C4-2B (cell line): ENCODE results near the gene CATSPER4.
A peak's percentile ranks its signal among the peaks of the same experiment; 100 is the strongest.

Source experiments
- H3K27ac ChIP-seq: fragments of 450-650 bp; 2 replicates; pipeline ENCODE4 v1.5.1; 2017
- CTCF ChIP-seq: fragments of 450-650 bp; conservative IDR thresholded peaks from 2 replicates; pipeline ENCODE4 v1.5.1; 2017; ENCODE audit warnings: mild to moderate bottlenecking
- ZFX ChIP-seq: fragments of 450-650 bp; IDR thresholded peaks from 2 replicates; pipeline ENCODE4 v1.6.1; 2017

Gene CATSPER4

GRCh38 chr1:26177182-26177684 lies 13.2 kb upstream of the CATSPER4 start, which contains the start of gene CNKSR1:
TSS of gene CNKSR1 (plus strand) at chr1:26177491. CDS start at chr1:26177548, 57 bp downstream.
- peak within 1 kb of the TSS; percentile 64 for H3K27ac ChIP-seq
- TF ChIP-seq ZFX (no peak), CTCF (peak; percentile 40; the same call in 1 of the 2 replicates)

GRCh38 chr1:26180010-26180506 lies 10.3 kb upstream of the CATSPER4 start:
- H3K27ac ChIP-seq: no peak overlapping the region
- no peak for TF ChIP-seq ZFX
- no peak for TF ChIP-seq CTCF

- TF ChIP-seq CTCF (no peak), ZFX (no peak)
- H3K27ac ChIP-seq: no peak overlapping the region
Observed at GRCh38 chr1:26181586-26182382, 8.6 kb upstream of the CATSPER4 start.

- no peak overlapping the region for H3K27ac ChIP-seq
- TF ChIP-seq ZFX: no peak
Observed at GRCh38 chr1:26182383-26182696, 8.1 kb upstream of the CATSPER4 start.

- TF ChIP-seq CTCF (no peak), ZFX (no peak)
- no peak overlapping the region for H3K27ac ChIP-seq
Observed at GRCh38 chr1:26184086-26184485, 6.3 kb upstream of the CATSPER4 start.

- TF ChIP-seq CTCF (no peak), ZFX (no peak)
- no peak overlapping the region for H3K27ac ChIP-seq
Observed at GRCh38 chr1:26184883-26185282, 5.5 kb upstream of the CATSPER4 start.

GRCh38 chr1:26187882-26188281 lies 2.5 kb upstream of the CATSPER4 start:
- TF ChIP-seq CTCF (no peak), ZFX (no peak)

More at GRCh38 chr1:26187882-26188281, 2.5 kb upstream of the CATSPER4 start:
- no peak overlapping the region for H3K27ac ChIP-seq
